GM21526 (cell line): ENCODE data around the gene COA1.
"Not testable (repeated sequence)": the region's sequence is repeated elsewhere in the genome, so short reads cannot be mapped to it uniquely, and the experiment has no call there.

Source experiments
- ATAC-seq: cut with Tn5 transposase; IDR thresholded peaks from one replicate; pipeline ENCODE4 v1.9.1; 2021; ENCODE audit warnings: moderate library complexity; ENCODE audit not compliant: unreplicated experiment, low FRiP score

COA1 gene

DNA sequence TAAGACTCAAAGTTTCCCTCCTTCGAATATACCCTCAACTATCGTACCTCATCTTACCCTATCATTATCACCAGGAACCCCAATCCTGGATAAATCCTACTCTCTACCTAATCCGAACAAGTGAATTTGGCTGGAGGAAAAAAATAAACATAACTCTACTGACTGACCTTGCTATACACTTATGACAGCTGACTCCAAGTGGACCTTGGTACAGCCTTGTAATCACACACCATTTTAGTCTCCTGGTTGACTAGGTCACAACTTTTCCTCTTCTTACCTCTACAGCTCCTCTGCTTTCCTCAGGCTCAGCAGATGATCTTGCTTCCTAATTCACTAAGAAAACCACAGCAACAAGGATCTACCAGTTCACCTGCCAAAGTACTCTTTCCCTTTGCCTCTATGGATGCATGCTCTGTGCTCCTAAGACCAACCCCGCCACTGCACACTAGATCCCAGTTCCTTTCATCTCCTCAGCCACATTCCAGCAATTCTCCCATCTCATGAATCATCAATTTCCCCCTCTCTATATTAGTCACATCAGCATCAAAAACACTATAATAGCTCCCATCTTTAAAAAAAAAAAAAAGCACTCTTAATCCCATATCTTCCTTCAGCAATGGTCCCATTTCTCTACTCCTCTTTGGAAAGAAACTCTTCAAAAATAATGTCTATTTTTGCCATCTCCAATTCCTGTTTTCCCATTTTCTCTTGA, 35.5 kb downstream of the COA1 start:
- no peak for ATAC-seq

DNA sequence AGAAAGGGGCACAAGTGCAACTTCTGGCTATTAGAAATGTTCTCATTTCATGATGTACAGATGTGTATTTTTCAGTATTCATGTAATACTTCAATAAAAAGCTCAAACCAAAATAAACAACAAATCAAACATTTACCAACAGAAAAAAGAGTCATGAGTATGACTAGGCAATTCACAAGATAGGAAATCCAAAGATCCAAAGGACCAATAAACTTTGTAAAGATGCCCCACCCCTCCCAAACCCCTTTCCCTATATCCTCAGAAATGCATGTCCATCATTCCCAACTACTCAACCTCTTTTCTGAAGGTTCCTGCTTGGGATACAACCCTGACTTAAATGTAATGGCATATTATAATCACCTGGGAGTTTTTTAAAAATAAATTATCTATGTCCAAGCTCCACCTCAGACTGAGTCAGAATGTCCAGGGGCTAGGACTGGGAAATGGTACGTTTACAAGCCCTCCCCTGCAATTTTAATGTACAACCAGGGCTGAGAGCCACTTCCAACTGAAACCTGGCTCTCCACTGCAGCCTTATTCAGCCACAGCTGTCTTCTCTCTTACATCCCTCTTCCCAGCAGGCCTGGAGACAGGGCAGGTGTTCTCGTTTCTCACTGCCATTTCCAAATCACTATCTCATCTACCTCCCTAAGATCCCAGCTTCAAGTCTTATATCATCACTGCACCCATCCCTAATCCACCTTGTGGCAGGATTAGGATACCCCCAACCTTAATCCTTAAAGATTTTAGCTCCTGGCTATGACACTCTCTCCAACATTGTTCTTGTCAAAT, 36.5 kb downstream of the COA1 start:
- ATAC-seq = no peak

DNA sequence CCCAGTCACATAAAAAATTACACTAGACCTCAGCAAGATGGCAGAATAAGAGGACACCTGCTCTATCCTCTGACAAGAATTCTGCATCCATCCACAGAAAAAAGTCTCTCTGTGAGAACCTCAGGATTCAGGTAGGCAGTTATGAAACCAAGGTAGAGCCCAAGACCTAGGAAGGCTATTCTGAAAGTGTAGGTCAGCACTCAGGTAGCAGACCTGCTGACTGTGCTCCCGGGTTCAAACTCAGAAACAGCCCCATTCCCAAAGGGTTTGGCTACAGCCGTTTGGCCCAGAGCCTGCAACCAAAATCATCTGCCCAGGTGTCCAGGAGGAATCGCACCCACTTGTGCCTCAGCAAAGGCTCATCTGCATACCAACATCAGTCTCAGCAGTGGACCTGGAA, 37.7 kb downstream of the COA1 start:
- ATAC-seq = no peak

DNA sequence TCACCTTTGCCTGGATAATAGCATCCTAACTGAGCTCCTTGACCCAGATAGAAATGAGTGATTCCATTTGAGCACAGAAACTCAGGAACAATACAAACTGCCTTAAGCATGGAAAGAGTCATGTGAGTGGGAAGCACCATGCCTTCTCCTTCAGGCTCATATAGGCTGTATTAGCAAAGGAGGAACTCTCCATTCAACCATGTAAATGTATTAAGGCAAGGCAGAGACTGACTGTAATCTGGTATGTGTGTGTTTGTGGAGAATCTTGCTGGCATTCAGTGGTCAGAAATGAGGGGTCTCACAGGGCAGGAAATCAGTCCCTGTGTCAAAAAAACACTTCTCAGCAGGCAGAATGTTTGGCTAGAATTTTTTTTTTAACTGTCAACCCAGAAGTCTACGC, 40.2 kb downstream of the COA1 start:
- ATAC-seq = no peak

DNA sequence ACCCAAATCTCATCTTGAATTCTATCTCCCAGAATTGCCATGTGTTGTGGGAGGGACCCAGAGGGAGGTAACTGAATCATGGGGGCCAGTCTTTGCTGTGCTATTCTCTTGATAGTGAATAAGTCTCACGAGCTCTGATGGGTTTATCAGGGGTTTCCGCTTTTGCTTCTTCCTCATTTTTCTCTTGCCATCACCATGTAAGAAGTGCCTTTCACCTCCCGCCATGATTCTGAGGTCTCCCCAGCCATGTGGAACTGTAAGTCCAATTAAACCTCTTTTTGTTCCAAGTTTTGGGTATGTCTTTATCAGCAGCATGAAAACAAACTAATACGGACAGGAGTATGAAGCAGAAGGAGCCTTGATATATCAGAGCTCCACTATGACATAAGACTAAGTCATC, 41.5 kb downstream of the COA1 start:
- ATAC-seq = not testable (repeated sequence)

DNA sequence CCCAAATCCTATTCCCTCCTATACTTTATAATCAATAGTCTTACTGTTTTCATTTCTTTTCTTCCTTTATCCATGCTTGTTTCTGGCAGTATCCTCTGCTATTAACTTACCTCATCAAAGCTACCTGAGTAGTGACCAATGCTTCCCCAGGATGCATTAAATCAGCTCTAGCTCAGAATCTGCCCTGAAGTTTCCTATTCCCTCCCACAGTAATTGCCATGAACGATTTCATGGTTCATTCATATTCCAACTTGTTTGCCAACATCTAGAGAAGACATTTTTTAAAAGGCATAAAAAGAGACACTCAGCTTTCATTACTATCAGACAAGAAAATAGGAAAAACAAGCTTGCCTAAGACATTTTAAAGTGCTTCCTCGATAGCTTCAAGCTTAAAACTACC, 42.3 kb downstream of the COA1 start:
- no peak for ATAC-seq

DNA sequence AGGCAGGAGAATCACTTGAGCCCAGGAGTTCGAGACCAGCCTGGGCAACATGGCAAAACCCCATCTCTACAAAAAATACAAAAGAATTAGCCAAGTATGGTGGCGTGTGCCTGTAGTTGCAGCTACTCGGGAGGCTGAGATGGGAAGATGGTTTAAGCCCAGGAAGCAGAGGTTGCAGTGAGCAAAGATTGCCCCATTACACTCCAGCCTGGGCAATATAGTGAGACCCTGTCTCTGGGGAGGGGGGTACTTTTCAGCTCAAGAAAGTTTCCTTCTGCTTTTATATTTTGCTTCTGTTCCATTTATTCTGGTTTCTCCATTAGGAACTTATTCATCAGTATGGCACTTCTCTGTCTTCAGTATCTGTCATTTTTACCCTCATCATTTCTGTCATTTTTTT, 48.6 kb downstream of the COA1 start:
- ATAC-seq = no peak

DNA sequence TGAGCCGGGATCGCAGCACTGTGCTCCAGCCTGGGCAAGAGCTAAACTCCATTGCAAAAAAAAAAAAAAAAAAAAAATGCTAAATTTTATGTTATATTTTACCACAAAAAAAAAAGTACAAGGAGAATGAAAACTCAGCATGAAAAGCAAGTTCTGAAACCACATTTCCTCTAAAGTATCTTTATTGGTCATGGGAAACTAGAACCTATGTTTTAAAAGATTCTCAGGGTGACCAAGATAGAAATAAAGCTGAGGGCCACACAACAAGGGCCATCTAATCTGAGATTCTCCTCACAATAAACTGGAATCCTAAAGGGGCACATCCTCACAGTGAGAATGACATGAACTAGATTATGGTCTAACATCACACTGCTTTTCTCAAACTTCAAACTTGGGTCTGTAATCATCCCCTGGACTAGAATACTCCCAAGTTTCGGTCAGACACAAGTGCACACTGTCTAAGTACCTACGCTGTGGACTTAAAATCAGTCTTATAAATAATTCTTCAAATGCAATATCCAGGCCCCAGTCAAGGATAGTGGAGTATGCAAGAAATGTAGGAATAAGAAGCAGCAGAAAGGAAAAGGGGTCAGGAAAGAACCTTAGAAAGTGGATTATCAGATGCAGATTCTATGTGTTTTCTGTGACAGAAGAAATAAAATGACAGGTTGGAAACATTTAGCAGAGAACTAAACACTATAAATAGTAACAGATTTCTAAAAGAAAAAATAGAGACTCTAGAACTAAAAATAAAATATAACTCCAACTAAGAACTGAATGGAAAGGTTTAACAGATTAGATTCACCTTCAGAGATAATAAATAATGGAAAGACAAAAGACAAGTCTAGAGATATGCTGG, 49.9 kb downstream of the COA1 start:
- ATAC-seq = no peak

DNA sequence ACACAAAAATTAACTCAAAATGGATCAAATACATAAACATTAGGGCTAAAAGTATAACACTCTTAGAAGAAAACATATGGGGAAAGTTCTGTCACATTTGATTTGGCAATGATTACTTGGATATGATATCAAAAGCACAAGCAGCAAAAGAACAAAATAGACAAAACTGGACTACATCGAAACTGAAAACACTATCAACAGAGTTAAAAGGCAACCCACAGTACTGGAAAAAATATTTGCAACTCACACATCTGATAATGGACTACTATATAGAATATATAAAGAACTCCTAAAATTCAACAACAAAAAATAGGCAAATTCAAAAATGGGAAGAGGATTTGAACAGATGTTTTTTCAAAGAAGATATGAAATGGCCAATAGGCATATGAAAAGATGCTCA, 51.0 kb downstream of the COA1 start:
- no peak for ATAC-seq

DNA sequence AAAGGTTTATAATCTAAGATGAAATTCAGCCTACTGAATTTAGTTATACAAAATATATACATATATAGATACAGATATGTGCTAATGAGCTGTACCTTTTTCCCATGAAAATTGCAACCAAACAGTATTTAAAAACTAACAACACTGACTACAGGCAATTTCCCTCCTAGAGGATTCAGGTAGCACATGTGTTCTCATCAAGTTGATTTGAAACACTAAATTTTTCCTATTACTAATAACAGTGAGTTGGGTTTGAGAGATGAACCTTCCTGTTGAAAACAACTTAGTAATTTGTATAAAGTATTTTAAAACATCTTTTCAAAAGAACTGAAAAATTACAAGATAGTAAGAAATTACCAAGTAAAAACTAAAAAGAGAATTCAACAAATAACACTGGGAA, 51.5 kb downstream of the COA1 start:
- ATAC-seq = no peak

DNA sequence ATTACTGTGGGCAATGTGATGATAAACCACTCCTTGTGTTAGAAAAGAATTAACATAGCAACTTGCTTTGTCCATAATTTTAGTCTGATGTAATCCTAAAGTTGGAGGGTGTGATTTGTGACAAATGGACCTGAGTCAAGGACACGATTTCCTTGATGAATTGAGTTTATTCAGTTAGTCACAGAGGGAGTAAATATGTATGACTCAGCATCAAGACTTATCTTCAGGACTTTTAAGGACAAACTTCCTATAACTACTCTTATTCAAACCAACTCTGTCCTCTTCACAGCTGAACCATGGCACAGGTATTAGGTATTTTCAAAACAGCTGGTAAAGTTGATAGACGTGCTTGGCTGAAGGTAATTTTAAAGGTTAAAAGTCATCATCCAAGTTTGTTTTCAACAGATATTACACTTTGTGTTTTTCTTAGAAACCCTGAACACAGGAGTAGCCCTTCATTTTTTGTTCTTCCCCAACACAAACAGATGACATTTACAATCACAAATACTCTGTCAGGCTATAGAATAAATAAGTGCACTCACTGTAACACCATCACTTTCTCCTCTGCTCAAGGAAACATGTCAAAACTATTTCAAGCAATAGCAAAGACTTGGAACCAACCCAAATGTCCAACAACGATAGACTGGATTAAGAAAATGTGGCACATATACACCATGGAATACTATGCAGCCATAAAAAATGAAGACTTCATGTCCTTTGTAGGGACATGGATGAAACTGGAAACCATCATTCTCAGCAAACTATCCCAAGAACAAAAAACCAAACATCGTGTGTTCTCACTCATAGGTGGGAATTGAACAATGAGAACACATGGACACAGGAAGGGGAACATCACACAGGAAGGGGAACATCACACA, 54.5 kb downstream of the COA1 start:
- no peak for ATAC-seq

DNA sequence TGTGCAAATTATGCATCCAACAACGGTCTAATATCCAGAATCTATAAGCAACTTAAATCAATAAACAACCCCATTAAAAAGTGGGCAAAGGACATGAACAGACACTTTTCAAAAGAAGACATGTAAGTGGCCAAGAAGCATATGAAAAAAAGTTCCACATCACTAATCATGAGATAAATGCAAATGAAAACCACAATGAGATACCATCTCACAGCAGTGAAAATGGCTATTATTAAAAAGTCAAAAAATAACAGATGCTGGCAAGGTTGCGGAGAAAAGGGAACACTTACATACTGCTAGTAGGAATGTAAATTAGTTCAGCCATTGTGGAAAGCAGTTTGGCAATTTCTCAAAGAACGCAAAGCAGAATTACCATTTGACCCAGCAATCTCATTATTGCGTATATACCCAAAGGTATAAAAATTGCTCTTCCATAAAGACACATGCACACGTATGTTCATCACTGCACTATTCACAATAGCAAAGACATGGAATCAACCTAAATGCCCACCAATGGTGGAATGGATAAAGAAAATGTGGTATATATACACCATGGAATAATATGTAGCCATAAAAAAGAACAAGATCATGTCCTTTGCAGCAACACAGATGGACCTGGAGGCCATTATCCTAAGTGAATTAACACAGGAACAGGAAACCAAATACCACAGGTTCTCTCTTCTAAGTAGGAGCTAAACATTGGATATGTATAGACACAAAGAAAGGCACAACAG, 55.9 kb downstream of the COA1 start:
- not testable (repeated sequence) for ATAC-seq

DNA sequence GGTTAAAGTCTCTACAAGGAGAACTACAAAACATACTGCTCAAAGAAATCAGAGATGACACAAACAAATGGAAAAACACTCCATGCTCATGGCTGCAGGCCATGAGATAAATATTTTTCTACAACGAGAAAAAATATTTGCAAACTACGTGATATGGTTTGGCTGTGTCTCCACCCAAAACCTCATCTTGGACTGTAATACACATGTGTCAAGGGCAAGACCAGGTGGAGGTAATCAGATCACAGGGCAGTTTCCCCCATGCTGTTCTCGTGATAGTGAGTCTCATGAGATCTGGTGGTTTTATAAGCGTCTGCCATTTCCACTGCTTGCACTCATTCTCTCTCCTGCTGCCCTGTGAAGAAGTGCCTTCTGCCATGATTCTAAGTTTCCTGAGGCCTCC, 57.8 kb downstream of the COA1 start:
- no peak for ATAC-seq

DNA sequence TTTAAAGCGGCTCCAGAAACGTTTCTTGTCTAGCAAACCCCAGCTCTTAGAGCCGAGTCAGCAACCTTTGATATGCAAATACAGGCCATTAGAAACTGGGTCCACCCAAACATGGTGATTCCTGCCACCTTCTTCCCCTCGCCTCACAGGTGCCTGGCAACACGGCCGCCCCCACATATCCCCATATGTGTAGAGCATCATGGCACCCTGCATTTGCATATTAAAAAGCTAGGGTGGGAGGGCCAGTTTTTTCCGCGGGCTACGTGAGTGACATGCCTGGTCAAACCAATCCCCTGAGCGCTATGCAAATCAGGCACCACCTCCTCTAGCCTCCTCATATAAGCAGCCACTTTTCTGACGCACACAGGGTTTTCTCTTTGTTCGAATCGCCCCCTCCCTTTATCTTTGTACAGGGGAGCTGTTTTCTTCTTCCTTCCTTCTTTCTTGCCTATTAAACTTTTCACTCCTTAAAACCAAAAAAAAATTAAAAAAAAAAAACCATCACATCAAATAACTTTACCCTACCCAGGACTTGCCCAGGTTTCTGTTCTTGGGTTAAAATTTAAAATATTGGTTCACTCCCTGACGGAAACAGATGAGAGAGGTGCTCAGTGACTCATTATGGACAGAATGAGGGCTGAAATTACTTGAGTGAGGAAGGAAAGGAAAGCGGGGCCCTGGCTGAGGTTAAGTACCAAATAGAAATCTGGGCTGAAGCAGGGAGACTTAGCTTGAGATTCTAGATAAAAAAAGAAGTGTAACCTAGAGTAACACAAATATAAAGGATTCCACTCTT, 59.8 kb downstream of the COA1 start:
- ATAC-seq = no peak

DNA sequence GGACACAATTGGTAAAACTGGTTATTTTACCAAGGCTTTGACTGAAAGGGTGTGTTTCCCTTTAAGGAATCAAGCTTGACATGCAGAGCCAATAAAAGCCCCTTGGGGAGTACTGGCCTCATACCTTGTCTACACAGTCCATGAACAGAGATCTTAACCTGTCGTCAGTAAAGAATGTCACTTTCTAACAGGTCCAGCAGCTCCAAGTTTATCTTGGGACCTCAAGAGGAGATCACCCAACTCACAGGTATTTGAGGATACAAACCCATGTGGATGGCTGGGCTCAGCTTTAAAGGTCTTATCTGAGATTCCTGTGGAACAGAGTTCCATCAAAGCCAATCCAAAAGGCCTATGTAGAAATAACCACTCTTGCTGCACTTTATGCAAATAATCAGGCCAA, 61.3 kb downstream of the COA1 start:
- no peak for ATAC-seq

DNA sequence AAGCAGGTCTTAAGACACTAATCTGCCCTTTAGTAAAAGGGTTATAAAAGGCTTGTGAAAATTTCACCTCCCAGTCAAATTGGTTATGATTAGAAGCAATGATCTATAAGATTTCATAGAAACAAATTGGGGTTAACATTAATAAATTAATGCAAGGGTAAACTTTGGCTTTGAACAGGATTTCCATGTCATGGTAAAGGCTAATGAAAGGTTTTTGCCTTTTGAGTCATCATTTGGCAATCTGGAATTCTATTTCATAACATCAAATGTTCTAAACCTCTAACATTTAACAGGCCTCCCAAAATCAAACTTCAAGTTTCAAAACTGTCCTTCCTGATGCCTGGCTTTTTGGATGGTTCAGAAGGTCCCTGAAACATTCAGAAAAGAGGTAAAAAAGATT, 62.4 kb downstream of the COA1 start:
- ATAC-seq = no peak

DNA sequence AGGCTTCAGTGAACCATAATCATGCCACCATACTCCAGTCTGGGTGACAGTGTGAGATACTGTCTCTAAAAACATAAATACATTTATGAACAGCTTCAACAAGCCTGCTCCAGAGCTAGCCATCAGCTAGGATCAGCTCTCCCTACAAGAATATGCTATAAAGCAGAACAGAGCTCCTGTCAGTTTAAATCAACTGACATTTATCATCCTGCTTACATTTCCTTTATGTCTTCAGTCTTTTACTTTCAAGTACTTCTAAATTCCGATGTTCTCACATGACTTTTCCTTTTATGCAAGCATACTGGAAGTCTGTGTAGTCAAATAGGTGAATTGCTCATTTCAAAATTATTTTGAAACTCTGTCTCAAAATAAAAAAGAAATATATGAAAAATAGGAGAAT, 64.6 kb downstream of the COA1 start:
- ATAC-seq = no peak

DNA sequence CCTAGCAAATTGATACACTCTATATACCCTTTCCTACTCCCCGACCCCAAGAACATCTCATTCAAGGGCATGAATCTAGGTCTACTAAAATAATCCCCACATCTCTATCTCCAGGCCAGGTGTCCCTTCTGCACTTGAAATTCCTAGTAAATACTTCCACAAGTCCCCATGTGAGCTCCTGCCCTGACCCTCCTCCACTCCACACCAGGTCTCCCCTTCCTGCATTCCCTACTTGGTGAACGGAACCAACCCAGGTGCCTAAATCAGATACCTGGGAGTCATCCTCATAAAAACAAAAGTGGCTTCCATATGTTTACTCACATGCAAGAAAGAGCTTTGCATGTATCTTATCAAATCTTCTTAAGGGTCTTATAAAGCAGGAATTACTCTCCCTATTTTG, 69.2 kb downstream of the COA1 start:
- ATAC-seq = no peak

DNA sequence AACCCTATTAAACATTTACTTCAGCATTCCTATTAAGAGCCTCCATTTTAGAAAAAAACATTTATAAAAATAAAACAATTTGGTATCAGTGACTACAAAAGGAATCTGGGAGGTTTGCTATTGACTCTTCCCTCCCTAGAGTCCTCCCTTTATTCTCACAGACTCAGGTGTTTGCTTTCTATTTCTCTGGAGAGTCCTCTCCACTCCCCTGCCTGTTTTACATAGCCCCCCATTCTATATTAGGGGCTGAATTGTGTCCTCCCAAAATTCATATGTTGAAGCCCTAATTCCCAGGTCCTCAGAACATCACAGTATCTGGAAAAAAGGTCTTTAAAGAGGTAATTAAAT, 69.8 kb downstream of the COA1 start:
- ATAC-seq = no peak
